Endothelial cell of umbilical vein (primary cell): ENCODE data around the gene TSPAN13. TPM values are rescaled to one million over a fixed set of nuclear protein-coding genes. Genes with fewer than 3 reads are reported as not detected.

Experiments
- BruUV-seq: library from RNA; stranded (reverse); fragments of 400-500 nt; replicated peaks from 2 replicates; lab custom pipeline; 2021; lab: Mats Ljungman, UMichigan
- CTCF ChIA-PET: fragments of 300-600, 350-600 bp; sonication (Branson Sonifier 250); formaldehyde crosslinking; loops from one replicate; lab custom pipeline; 2021; ENCODE audit warnings: antibody characterized with exemption, inconsistent platforms; lab: Charles Lee
- POLR2A ChIA-PET: fragments of 300-600, 350-600 bp; sonication (Branson Sonifier 250); formaldehyde crosslinking; loops from one replicate; lab custom pipeline; 2021; ENCODE audit warnings: antibody characterized with exemption, inconsistent platforms; lab: Charles Lee
- DNase-seq: peaks from one replicate; pipeline ENCODE4 v3.0.0-alpha.2; 2011; ENCODE audit warnings: low read depth, low spot score
- FAIRE-seq: peaks from 2 replicates; lab custom pipeline; 2011; peaks lifted over from hg19 to GRCh38; lab: Jason Lieb, UNC
- H2AFZ ChIP-seq: 2 replicates; pipeline ENCODE4 v1.6.0; 2012; ENCODE audit warnings: low read depth, low read length, control low read depth, inconsistent platforms
- H3K27ac ChIP-seq: 2 replicates; pipeline ENCODE4 v1.5.1; 2011; ENCODE audit warnings: low read depth, mild to moderate bottlenecking, control low read depth, low read length, moderate library complexity; ENCODE audit not compliant: insufficient read depth
- H3K27me3 ChIP-seq, 2 experiments: 2 replicates each; pipeline versions ENCODE4 v1.6.0 to v1.6.1; 2011; ENCODE audit warnings: low read length in 2 of 2, mixed read lengths in 1 of 2; ENCODE audit not compliant: control insufficient read depth in 2 of 2, insufficient read depth in 2 of 2
- H3K36me3 ChIP-seq, 2 experiments: 2 replicates in 1 of 2; 3 replicates in 1 of 2; pipeline ENCODE4 v1.5.1; 2011; ENCODE audit warnings: low read length in 2 of 2, mild to moderate bottlenecking in 1 of 2, moderate library complexity in 1 of 2; ENCODE audit not compliant: control insufficient read depth in 2 of 2, insufficient read depth in 2 of 2; ENCODE audit errors: extremely low read depth in 1 of 2
- H3K4me1 ChIP-seq: 3 replicates; pipeline ENCODE4 v1.5.1; 2011; ENCODE audit warnings: mild to moderate bottlenecking, low read length; ENCODE audit not compliant: control insufficient read depth, insufficient read depth; ENCODE audit errors: extremely low read depth
- H3K4me2 ChIP-seq: 2 replicates; pipeline ENCODE4 v1.6.1; 2011; ENCODE audit warnings: low read length, control low read depth, mixed read lengths; ENCODE audit not compliant: insufficient read depth
- H3K4me3 ChIP-seq, 3 experiments: fragments of 200-600 bp in 1 of 3; sonication (generic), shearing (Covaris generic) in 1 of 3; replicated peaks in 1 of 3; 2 replicates each; pipeline ENCODE4 v1.5.1; 2011 to 2016; ENCODE audit warnings: control low read depth in 3 of 3, low read length in 3 of 3, mild to moderate bottlenecking in 2 of 3, inconsistent platforms in 1 of 3, low read depth in 1 of 3, moderate library complexity in 1 of 3; ENCODE audit not compliant: insufficient read depth in 1 of 3
- H3K79me2 ChIP-seq: 2 replicates; pipeline ENCODE4 v1.6.0; 2012; ENCODE audit warnings: low read length, inconsistent platforms; ENCODE audit not compliant: control insufficient read depth, insufficient read depth
- H3K9ac ChIP-seq: replicated peaks from 2 replicates; pipeline ENCODE3; 2011; ENCODE audit warnings: low read length, control low read depth; ENCODE audit not compliant: insufficient read depth; ENCODE audit errors: extremely low read depth
- H3K9me1 ChIP-seq: replicated peaks from 3 replicates; pipeline ENCODE4 v1.6.0; 2011; ENCODE audit warnings: mild to moderate bottlenecking, low read length; ENCODE audit not compliant: control insufficient read depth, insufficient read depth; ENCODE audit errors: extremely low read depth
- H3K9me3 ChIP-seq: replicated peaks from 2 replicates; pipeline ENCODE4 v1.5.1; 2012; ENCODE audit warnings: low read length, inconsistent platforms; ENCODE audit not compliant: control insufficient read depth, insufficient read depth
- H4K20me1 ChIP-seq: replicated peaks from 2 replicates; pipeline ENCODE3; 2011; ENCODE audit warnings: mild to moderate bottlenecking, low read length; ENCODE audit not compliant: control insufficient read depth, insufficient read depth; ENCODE audit errors: extremely low read depth
- EZH2 ChIP-seq: IDR thresholded peaks from 2 replicates; pipeline ENCODE4 v1.6.1; 2012; ENCODE audit warnings: borderline replicate concordance, low read depth, mild to moderate bottlenecking, moderate library complexity, low read length, inconsistent platforms; ENCODE audit not compliant: severe bottlenecking
- FOS ChIP-seq: IDR thresholded peaks from 2 replicates; pipeline ENCODE4 v1.6.1; 2011; ENCODE audit warnings: mild to moderate bottlenecking, low read length, moderate library complexity, borderline replicate concordance; ENCODE audit not compliant: insufficient read depth
- GATA2 ChIP-seq: IDR thresholded peaks from 2 replicates; pipeline ENCODE4 v1.7.0; 2011; ENCODE audit warnings: low read depth, mild to moderate bottlenecking, moderate library complexity, mixed read lengths, low read length; ENCODE audit not compliant: insufficient read length, insufficient read depth
- JUN ChIP-seq: IDR thresholded peaks from 2 replicates; pipeline ENCODE4 v1.6.1; 2011; ENCODE audit warnings: borderline replicate concordance, low read depth; ENCODE audit not compliant: insufficient read length, insufficient read depth
- MYC ChIP-seq: IDR thresholded peaks from one replicate; pipeline ENCODE4 v1.6.1; 2011; ENCODE audit warnings: mild to moderate bottlenecking, low read depth, low read length
- POLR2A ChIP-seq: IDR thresholded peaks from 2 replicates; pipeline ENCODE4 v1.6.1; 2012; ENCODE audit warnings: low read depth, mild to moderate bottlenecking, control low read depth, low read length
- POLR2AphosphoS5 ChIP-seq: IDR thresholded peaks from 2 replicates; pipeline ENCODE4 v1.6.1; 2012; ENCODE audit warnings: low read depth, mild to moderate bottlenecking, control low read depth, low read length, moderate library complexity; ENCODE audit not compliant: insufficient read depth
- dilution Hi-C: fragments of 300-500 bp; cut with MboI; formaldehyde crosslinking; loops from one replicate; pipeline ENCODE4 v1.15.0; 2019; ENCODE audit warnings: low sequenced_read_pairs; ENCODE audit not compliant: extremely low pct_ligation_motif_present
- intact Hi-C: fragments of 100-400 bp; cut with micrococcal nuclease; formaldehyde crosslinking; loops from one replicate; pipeline ENCODE4 v1.10.0; 2022
- polyA plus RNA-seq, 4 experiments: library from polyadenylated mRNA; depleted of rRNA in 3 of 4; stranded (reverse) in 3 of 4; unstranded in 1 of 4; fragments of >200 nt; gene quantifications; 2 replicates each; pipeline versions ENCODE4 v1.2.1 to v1.2.3, GENCODE V29; 2011 to 2012; ENCODE audit warnings: missing spikeins in 1 of 4
- total RNA-seq: library from RNA; stranded (reverse); gene quantifications from 2 replicates; pipeline ENCODE4 v1.2.3, GENCODE V29; 2021
- TF ChIP-seq, protein P1 (sequence below), 2 donors: IDR thresholded peaks; 1 replicate in 1 of 2; 2 replicates in 1 of 2; pipeline ENCODE4 v1.5.1; 2011; ENCODE audit warnings: low read length in 2 of 2, mild to moderate bottlenecking in 2 of 2, moderate library complexity in 2 of 2, control low read depth in 1 of 2, inconsistent platforms in 1 of 2, low read depth in 1 of 2; ENCODE audit not compliant: insufficient read depth in 1 of 2; ENCODE audit errors: extremely low read depth in 1 of 2
- TF ChIP-seq, protein P2 (sequence below): IDR thresholded peaks from 2 replicates; pipeline ENCODE4 v1.6.1; 2011; ENCODE audit not compliant: insufficient read depth, insufficient read length

The TSPAN13 gene
- total and polyA plus RNA-seq, 2 donors (not counting 3 experiments of a cell fraction or from before 2014, with no cell fraction given) = 13.3 to 33.0 TPM

DNA sequence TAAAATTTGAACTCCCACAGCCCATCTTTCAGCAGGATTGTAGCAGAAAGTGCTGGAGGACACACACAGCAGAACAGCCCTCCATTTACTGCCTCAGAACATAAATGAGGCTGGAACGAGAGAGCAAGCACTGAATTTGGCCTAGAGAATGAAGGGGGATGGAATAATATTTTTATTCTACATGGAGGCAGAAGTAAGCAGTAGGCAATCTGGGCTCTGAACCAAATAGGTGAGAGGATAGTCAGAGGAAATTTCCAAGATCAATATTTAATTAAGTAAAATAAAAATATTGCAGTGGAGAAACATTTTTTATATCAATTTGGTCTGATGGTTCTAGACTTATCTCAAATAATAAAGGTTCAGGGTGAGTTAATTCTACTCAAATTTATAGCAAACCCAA is 29.2 kb upstream of the TSPAN13 start:
- Histone ChIP-seq H3K9ac (no peak overlapping the region), H3K9me1 (no peaks in the 10 kb centered on the region), H3K9me3 (no peaks in the 10 kb centered on the region), H3K4me2 (no peak overlapping the region), H3K4me3 (no peak overlapping the region), H3K27ac (no peak overlapping the region), H2AFZ (no peak overlapping the region), H3K27me3 (no peaks in the 10 kb centered on the region), H4K20me1 (no peaks in the 10 kb centered on the region), H3K4me1 (no peaks in the 10 kb centered on the region), H3K36me3 (no peaks in the 10 kb centered on the region), H3K79me2 (no peaks in the 10 kb centered on the region)
- TF ChIP-seq GATA2 = no peak
- TF ChIP-seq, protein P1, sequence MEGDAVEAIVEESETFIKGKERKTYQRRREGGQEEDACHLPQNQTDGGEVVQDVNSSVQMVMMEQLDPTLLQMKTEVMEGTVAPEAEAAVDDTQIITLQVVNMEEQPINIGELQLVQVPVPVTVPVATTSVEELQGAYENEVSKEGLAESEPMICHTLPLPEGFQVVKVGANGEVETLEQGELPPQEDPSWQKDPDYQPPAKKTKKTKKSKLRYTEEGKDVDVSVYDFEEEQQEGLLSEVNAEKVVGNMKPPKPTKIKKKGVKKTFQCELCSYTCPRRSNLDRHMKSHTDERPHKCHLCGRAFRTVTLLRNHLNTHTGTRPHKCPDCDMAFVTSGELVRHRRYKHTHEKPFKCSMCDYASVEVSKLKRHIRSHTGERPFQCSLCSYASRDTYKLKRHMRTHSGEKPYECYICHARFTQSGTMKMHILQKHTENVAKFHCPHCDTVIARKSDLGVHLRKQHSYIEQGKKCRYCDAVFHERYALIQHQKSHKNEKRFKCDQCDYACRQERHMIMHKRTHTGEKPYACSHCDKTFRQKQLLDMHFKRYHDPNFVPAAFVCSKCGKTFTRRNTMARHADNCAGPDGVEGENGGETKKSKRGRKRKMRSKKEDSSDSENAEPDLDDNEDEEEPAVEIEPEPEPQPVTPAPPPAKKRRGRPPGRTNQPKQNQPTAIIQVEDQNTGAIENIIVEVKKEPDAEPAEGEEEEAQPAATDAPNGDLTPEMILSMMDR (IDR thresholded peaks at IDR 0.05; ENCODE audit: extremely low read depth in 1 of 2, insufficient read depth in 1 of 2, low read depth in 1 of 2, low read length in 2 of 2) = no peak
- TF ChIP-seq POLR2A = no peak
- TF ChIP-seq JUN = no peak
- no peak for TF ChIP-seq EZH2
- TF ChIP-seq FOS = no peak
- TF ChIP-seq POLR2AphosphoS5 = no peak
- no peak for TF ChIP-seq MYC
- TF ChIP-seq, protein P2, sequence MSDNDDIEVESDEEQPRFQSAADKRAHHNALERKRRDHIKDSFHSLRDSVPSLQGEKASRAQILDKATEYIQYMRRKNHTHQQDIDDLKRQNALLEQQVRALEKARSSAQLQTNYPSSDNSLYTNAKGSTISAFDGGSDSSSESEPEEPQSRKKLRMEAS = no peak
- dilution Hi-C loops (no loop called here), intact Hi-C loops (no loop called here)
- POLR2A ChIA-PET = no interaction called here
- BruUV-seq = no TSS peak
- CTCF ChIA-PET = no interaction called here
- FAIRE-seq (no peak), DNase-seq (no peak)
